ENCODE results near the gene ADARB1. TPM values are rescaled to one million over a fixed set of nuclear protein-coding genes. Genes with fewer than 3 reads are reported as not detected.

ADARB1 gene
- total RNA-seq, 1 donor from 2014 or later, result 25.9 TPM

GRCh38 chr21:45042664-45043161 is 31.7 kb upstream of the ADARB1 start:
- Mint-ChIP-seq H3K9me3 (peaks cover 17% of the 10 kb centered on the region), H3K4me3 (no peak overlapping the region), H3K36me3 (ENCODE audit: low read depth) (no peaks in the 10 kb centered on the region), H3K27me3 (ENCODE audit: insufficient read depth) (peaks cover 7% of the 10 kb centered on the region), H3K4me1 (ENCODE audit: low read depth) (no peaks in the 10 kb centered on the region), H3K27ac (no peak overlapping the region)
- no peak for DNase-seq (ENCODE audit: low spot score)
- intact Hi-C loops (cut with micrococcal nuclease), result no loop called here

- Mint-ChIP-seq H3K4me1 (ENCODE audit: low read depth) (no peaks in the 10 kb centered on the region), H3K36me3 (ENCODE audit: low read depth) (no peaks in the 10 kb centered on the region), H3K27me3 (ENCODE audit: insufficient read depth) (peaks cover 14% of the 10 kb centered on the region), H3K27ac (no peak overlapping the region), H3K9me3 (peaks cover 14% of the 10 kb centered on the region), H3K4me3 (no peak overlapping the region)
- DNase-seq (ENCODE audit: low spot score), result no peak
- intact Hi-C loops (cut with micrococcal nuclease), result no loop called here
Observed at GRCh38 chr21:45043541-45044020, 30.8 kb upstream of the ADARB1 start.

- Mint-ChIP-seq H3K36me3 (ENCODE audit: low read depth) (no peaks in the 10 kb centered on the region), H3K4me3 (no peak overlapping the region), H3K27ac (no peak overlapping the region), H3K4me1 (ENCODE audit: low read depth) (no peaks in the 10 kb centered on the region), H3K9me3 (peaks cover 14% of the 10 kb centered on the region), H3K27me3 (ENCODE audit: insufficient read depth) (peaks cover 19% of the 10 kb centered on the region)
- DNase-seq (ENCODE audit: low spot score), result no peak
- intact Hi-C loops (cut with micrococcal nuclease), result no loop called here
Observed at GRCh38 chr21:45045481-45045880, 28.9 kb upstream of the ADARB1 start.

- Mint-ChIP-seq H3K27ac (no peak overlapping the region), H3K27me3 (ENCODE audit: insufficient read depth) (peaks cover 19% of the 10 kb centered on the region), H3K4me3 (no peak overlapping the region), H3K9me3 (peaks cover 14% of the 10 kb centered on the region), H3K4me1 (ENCODE audit: low read depth) (no peaks in the 10 kb centered on the region), H3K36me3 (ENCODE audit: low read depth) (no peaks in the 10 kb centered on the region)
- intact Hi-C loops (cut with micrococcal nuclease), result no loop called here
- DNase-seq (ENCODE audit: low spot score), result no peak
Observed at GRCh38 chr21:45047257-45047656, 27.1 kb upstream of the ADARB1 start.

GRCh38 chr21:45048026-45048698 is 26.2 kb upstream of the ADARB1 start:
- Mint-ChIP-seq H3K36me3 (ENCODE audit: low read depth) (no peaks in the 10 kb centered on the region), H3K27ac (no peak overlapping the region), H3K4me1 (ENCODE audit: low read depth) (no peaks in the 10 kb centered on the region), H3K4me3 (no peak overlapping the region), H3K27me3 (ENCODE audit: insufficient read depth) (peaks cover 19% of the 10 kb centered on the region), H3K9me3 (peaks cover 14% of the 10 kb centered on the region)
- no peak for DNase-seq (ENCODE audit: low spot score)
- intact Hi-C loops (cut with micrococcal nuclease), result no loop called here

- DNase-seq (ENCODE audit: low spot score), result no peak
- no peaks in the 10 kb centered on the region for H3K36me3 Mint-ChIP-seq (ENCODE audit: low read depth)
- H3K9me3 Mint-ChIP-seq, result peaks cover 14% of the 10 kb centered on the region
- H3K4me3 Mint-ChIP-seq, result no peak overlapping the region
- no peak overlapping the region for H3K27ac Mint-ChIP-seq
- intact Hi-C loops (cut with micrococcal nuclease), result no loop called here
- H3K27me3 Mint-ChIP-seq (ENCODE audit: insufficient read depth), result peaks cover 19% of the 10 kb centered on the region
- no peaks in the 10 kb centered on the region for H3K4me1 Mint-ChIP-seq (ENCODE audit: low read depth)
Observed at GRCh38 chr21:45048968-45049367, 25.4 kb upstream of the ADARB1 start.

GRCh38 chr21:45049714-45050344 is 24.6 kb upstream of the ADARB1 start:
- DNase-seq (ENCODE audit: low spot score), result no peak
- peaks cover 21% of the 10 kb centered on the region for H3K27me3 Mint-ChIP-seq (ENCODE audit: insufficient read depth)
- intact Hi-C loops (cut with micrococcal nuclease), result no loop called here
- peaks cover 14% of the 10 kb centered on the region for H3K9me3 Mint-ChIP-seq
- no peak overlapping the region for H3K4me3 Mint-ChIP-seq
- no peaks in the 10 kb centered on the region for H3K4me1 Mint-ChIP-seq (ENCODE audit: low read depth)
- no peaks in the 10 kb centered on the region for H3K36me3 Mint-ChIP-seq (ENCODE audit: low read depth)
- H3K27ac Mint-ChIP-seq, result no peak overlapping the region

GRCh38 chr21:45050345-45050796 is 24.0 kb upstream of the ADARB1 start:
- no peak for DNase-seq (ENCODE audit: low spot score)
- no peaks in the 10 kb centered on the region for H3K36me3 Mint-ChIP-seq (ENCODE audit: low read depth)
- H3K27me3 Mint-ChIP-seq (ENCODE audit: insufficient read depth), result peaks cover 21% of the 10 kb centered on the region
- no peak overlapping the region for H3K27ac Mint-ChIP-seq
- H3K4me3 Mint-ChIP-seq, result no peak overlapping the region
- peaks cover 14% of the 10 kb centered on the region for H3K9me3 Mint-ChIP-seq
- H3K4me1 Mint-ChIP-seq (ENCODE audit: low read depth), result no peaks in the 10 kb centered on the region
- intact Hi-C loops (cut with micrococcal nuclease), result no loop called here

- no peak for DNase-seq (ENCODE audit: low spot score)
- H3K36me3 Mint-ChIP-seq (ENCODE audit: low read depth), result no peaks in the 10 kb centered on the region
- H3K4me3 Mint-ChIP-seq, result no peak overlapping the region
- no peaks in the 10 kb centered on the region for H3K4me1 Mint-ChIP-seq (ENCODE audit: low read depth)
- intact Hi-C loops (cut with micrococcal nuclease), result no loop called here
- peaks cover 21% of the 10 kb centered on the region for H3K27me3 Mint-ChIP-seq (ENCODE audit: insufficient read depth)
- H3K9me3 Mint-ChIP-seq, result peaks cover 14% of the 10 kb centered on the region
- H3K27ac Mint-ChIP-seq, result no peak overlapping the region
Observed at GRCh38 chr21:45050797-45051489, 23.4 kb upstream of the ADARB1 start.

- no peaks in the 10 kb centered on the region for H3K4me1 Mint-ChIP-seq (ENCODE audit: low read depth)
- no peak overlapping the region for H3K4me3 Mint-ChIP-seq
- H3K27ac Mint-ChIP-seq, result no peak overlapping the region
- H3K36me3 Mint-ChIP-seq (ENCODE audit: low read depth), result no peaks in the 10 kb centered on the region
- H3K9me3 Mint-ChIP-seq, result peaks cover 9% of the 10 kb centered on the region
- H3K27me3 Mint-ChIP-seq (ENCODE audit: insufficient read depth), result peaks cover 21% of the 10 kb centered on the region
- intact Hi-C loops (cut with micrococcal nuclease), result no loop called here
- DNase-seq (ENCODE audit: low spot score), result no peak
Observed at GRCh38 chr21:45051580-45052434, 22.6 kb upstream of the ADARB1 start.

GRCh38 chr21:45052960-45053359 is 21.4 kb upstream of the ADARB1 start:
- H3K4me1 Mint-ChIP-seq (ENCODE audit: low read depth), result no peaks in the 10 kb centered on the region
- H3K4me3 Mint-ChIP-seq, result no peak overlapping the region

GRCh38 chr21:45053561-45054226 is 20.7 kb upstream of the ADARB1 start:
- no peaks in the 10 kb centered on the region for H3K36me3 Mint-ChIP-seq (ENCODE audit: low read depth)
- no peak for DNase-seq (ENCODE audit: low spot score)
- intact Hi-C loops (cut with micrococcal nuclease), result no loop called here
- H3K4me3 Mint-ChIP-seq, result no peak overlapping the region
- peaks cover 17% of the 10 kb centered on the region for H3K27me3 Mint-ChIP-seq (ENCODE audit: insufficient read depth)
- no peaks in the 10 kb centered on the region for H3K9me3 Mint-ChIP-seq
- no peak overlapping the region for H3K27ac Mint-ChIP-seq
- no peaks in the 10 kb centered on the region for H3K4me1 Mint-ChIP-seq (ENCODE audit: low read depth)

More at GRCh38 chr21:45052960-45053359, 21.4 kb upstream of the ADARB1 start:
- Mint-ChIP-seq H3K36me3 (ENCODE audit: low read depth) (no peaks in the 10 kb centered on the region), H3K27ac (no peak overlapping the region), H3K27me3 (ENCODE audit: insufficient read depth) (peaks cover 21% of the 10 kb centered on the region), H3K9me3 (no peaks in the 10 kb centered on the region)
- intact Hi-C loops (cut with micrococcal nuclease), result no loop called here
- DNase-seq (ENCODE audit: low spot score), result no peak

Data from activated T-helper 1 cell treated with anti-CD3 and anti-CD28 coated beads, Interleukin-12 subunit alpha, Interleukin-12 subunit beta, Interleukin-2, Interleukin-4 antibody, amounts not matched to agents 30 ng/mL and 10 ng/mL and 1 ng/mL, durations not matched to agents 14 hours and 24 hours and 36 hours (primary cell).